Measurements from ENCODE around the gene RBBP4. TPM values are rescaled to one million over a fixed set of nuclear protein-coding genes. Genes with fewer than 3 reads are reported as not detected.
"Not testable (repeated sequence)": the region's sequence is repeated elsewhere in the genome, so short reads cannot be mapped to it uniquely, and the experiment has no call there.

Gene RBBP4
- total RNA-seq, 1 donor: 109 TPM

DNA sequence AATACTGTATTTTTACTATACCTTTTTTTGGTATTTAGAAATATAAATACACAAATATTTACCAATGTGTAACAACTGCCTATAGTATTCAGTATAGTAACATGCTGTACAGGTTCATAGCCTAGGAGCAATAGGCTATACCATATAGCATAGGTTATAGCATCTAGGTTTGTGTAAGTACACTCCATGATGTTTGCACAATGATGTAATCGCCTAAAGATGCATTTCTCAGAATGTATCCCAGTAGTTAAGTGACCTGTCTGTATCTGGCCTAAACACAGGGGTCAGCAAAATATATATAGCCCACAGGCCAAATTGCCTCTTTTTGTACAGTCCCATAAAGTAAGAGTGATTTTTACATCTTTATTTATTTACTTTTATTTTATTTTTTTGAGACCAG lies 24.8 kb upstream of the RBBP4 start:
- no peak overlapping the region for H3K4me3 ChIP-seq (ENCODE audit: low read depth, low read length)
- TF ChIP-seq CTCF (IDR thresholded peaks at IDR 0.05; ENCODE audit: insufficient read depth, low read length): no peak
- no peak for DNase-seq (ENCODE audit: low read depth)

- H3K4me3 ChIP-seq (ENCODE audit: low read depth, low read length): no peak overlapping the region
- peak; percentile 10 for DNase-seq (ENCODE audit: low read depth)
- no peak for TF ChIP-seq CTCF (IDR thresholded peaks at IDR 0.05; ENCODE audit: insufficient read depth, low read length)
Measured at GRCh38 chr1:32627596-32628162, 23.3 kb upstream of the RBBP4 start.

DNA sequence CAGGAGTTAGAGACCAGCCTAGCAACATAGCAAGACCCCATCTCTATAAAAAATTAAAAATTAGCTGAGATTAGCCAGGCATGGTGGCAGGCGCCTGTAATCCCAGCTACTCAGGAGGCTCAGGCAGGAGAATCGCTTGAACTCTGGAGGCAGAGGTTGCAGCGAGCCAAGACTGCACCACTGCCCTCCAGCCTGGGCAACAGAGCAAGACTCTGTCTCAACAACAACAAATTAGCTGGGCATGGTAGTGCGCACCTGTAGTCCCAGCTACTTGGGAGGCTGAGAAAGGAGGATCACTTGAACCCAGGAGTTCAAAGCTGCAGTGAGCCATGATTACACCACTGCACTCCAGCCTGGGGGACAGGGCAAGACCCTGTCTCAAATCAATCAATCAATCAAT lies 20.8 kb upstream of the RBBP4 start:
- H3K4me3 ChIP-seq (ENCODE audit: low read depth, low read length); DNase-seq (ENCODE audit: low read depth): not testable (repeated sequence)

GRCh38 chr1:32632829-32633228 lies 18.2 kb upstream of the RBBP4 start:
- H3K4me3 ChIP-seq (ENCODE audit: low read depth, low read length): no peak overlapping the region
- no peak for DNase-seq (ENCODE audit: low read depth)
- TF ChIP-seq CTCF (IDR thresholded peaks at IDR 0.05; ENCODE audit: insufficient read depth, low read length): no peak

DNA sequence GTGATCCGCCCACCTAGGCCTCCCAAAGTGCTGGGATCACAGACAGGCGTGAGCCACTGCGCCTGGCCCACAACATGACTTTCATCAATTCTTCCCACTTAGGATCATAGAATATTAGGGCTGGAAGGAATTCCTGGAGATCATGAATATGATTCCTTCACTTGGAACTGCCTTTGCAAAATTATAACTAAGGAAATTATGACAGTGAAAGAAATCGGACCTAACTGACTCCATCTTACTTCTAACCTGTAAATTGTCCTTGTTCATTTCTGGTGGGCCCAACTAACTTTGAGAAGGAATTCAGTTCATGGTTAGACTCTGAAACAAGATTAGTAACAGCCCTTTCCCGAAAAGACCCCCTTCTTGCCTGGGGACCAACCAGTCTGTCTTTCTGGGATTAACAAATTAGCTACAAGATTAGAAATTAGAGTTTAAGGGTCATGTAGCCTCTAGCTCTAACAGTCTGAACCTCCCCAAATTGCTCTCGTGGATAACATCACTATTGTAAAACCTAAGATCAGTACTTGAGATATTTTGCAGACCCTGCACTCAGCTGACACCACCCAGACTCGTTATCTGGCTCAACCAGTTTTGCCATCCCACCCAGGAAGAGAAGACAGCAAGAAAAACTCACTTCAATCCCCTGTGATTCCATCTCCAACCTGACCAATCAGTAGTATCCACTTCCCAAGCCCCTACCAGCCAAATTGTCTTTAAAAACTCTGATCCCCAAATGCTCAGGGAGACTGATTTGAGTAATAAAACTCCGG lies 15.3 kb upstream of the RBBP4 start:
- no peak overlapping the region for H3K4me3 ChIP-seq (ENCODE audit: low read depth, low read length)
- TF ChIP-seq CTCF (IDR thresholded peaks at IDR 0.05; ENCODE audit: insufficient read depth, low read length): no peak
- DNase-seq (ENCODE audit: low read depth): no peak

DNA sequence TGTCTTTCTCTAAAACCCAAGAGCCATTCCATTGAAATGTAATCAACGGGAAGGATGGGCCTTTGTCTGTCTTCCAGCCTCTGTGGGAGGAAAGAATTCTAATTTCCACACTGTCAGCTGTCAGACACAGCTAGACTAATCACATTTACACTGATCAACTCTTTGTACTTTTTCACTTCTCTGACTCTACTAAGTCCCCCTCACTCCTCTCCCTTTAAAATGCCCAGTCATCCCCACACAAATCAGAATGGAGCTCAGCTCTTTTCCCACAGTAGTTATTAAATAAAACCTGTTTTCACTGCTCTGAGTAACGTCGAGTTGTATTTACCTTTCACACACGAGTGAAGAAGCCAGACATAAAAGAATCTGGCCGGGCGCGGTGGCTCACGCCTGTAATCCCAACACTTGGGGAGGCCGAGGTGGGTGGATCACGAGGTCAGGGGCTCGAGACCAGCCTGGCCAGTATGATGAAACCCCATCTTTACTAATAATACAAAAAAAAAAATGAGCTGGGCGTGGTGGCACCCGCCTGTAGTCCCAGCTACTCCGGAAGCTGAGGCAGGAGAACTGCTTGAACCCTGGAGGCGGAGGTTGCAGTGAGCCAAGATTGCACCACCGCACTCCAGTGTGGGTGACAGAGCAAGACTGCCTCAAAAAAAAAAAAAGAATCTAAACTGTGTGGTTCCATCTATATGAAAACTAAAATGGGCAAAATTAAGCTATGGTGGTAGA lies 13.9 kb upstream of the RBBP4 start:
- no peak for TF ChIP-seq CTCF (IDR thresholded peaks at IDR 0.05; ENCODE audit: insufficient read depth, low read length)
- no peak for DNase-seq (ENCODE audit: low read depth)
- H3K4me3 ChIP-seq (ENCODE audit: low read depth, low read length): no peak overlapping the region

DNA sequence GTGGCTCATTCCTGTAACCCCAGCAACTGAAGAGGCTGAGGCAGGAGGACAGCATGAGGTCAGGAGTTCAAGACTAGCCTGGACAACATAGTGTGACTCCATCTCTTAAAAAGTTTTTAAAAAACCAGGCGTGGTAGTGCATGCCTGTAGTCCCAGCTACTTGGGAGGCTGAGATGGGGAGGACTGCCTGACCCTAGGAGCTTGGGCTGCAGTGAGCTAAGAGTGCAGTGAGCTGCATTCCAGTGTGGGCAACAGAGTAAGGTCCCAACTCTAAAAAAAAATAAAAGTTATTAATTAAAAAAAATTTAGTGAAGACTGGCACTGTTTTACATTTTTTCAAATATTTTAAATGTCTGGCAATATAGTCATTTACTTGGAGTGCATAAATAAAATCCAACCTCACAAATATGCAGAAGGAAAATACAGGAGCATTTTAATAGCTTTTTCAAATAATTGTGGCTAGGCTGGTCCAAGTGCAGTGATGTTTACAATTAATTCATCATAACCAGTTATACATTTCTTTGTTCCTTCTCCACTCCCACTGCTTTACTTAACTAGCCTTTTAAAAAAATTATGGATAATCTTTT lies 11.4 kb upstream of the RBBP4 start:
- no peak for DNase-seq (ENCODE audit: low read depth)
- H3K4me3 ChIP-seq (ENCODE audit: low read depth, low read length): no peak overlapping the region
- TF ChIP-seq CTCF (IDR thresholded peaks at IDR 0.05; ENCODE audit: insufficient read depth, low read length): no peak

DNA sequence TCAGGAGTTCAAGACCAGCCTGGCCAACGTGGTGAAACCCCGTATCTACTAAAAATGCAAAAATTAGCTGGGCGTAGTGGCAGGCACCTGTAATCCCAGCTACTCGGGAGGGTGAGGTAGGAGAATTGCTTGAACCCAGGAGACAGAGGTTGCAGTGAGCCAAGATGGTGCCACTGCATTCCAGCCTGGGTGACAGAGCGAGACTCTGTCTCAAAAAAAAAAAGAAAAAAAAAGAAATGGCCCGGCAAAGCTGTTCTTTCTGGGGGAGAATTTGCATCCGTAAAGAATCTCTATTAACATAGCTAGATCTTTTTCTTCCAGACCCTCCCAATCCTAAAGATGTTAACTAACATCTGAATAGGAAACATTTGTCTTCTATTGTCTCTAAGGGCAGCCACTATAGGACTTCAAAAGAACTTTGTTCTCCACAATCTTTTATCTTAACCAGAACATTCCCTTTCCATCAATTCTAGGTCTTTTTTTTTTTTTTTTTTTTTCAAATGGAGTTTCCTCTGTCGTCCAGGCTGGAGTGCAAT lies 8.6 kb upstream of the RBBP4 start:
- not testable (repeated sequence) for DNase-seq (ENCODE audit: low read depth); H3K4me3 ChIP-seq (ENCODE audit: low read depth, low read length)

All from fibroblast of the aortic adventitia (primary cell).